BJ (cell line): ENCODE data around the gene UBXN10. TPM values are rescaled to one million over a fixed set of nuclear protein-coding genes. Genes with fewer than 3 reads are reported as not detected.

ENCODE experiments used
- CTCF ChIA-PET: fragments of 350-600 bp; formaldehyde crosslinking; extraction: SDS; loops from one replicate; lab custom pipeline; 2021; ENCODE audit warnings: antibody characterized with exemption, inconsistent platforms; lab: Yijun Ruan, JAX
- POLR2A ChIA-PET: fragments of 300-600 bp; sonication (Branson Sonifier 250); formaldehyde crosslinking; extraction: SDS; loops from one replicate; lab custom pipeline; 2021; ENCODE audit warnings: antibody characterized with exemption; lab: Charles Lee
- DNase-seq: peaks from one replicate; pipeline ENCODE4 v3.0.0-alpha.2; 2011; ENCODE audit warnings: low read depth
- H3K27me3 ChIP-seq: 2 replicates; pipeline ENCODE4 v1.6.0; 2011; ENCODE audit warnings: low read length; ENCODE audit not compliant: control insufficient read depth, insufficient read depth
- H3K36me3 ChIP-seq: 2 replicates; pipeline ENCODE4 v1.5.1; 2011; ENCODE audit warnings: low read length; ENCODE audit not compliant: control insufficient read depth, insufficient read depth
- H3K4me3 ChIP-seq: 2 replicates; pipeline ENCODE4 v1.5.1; 2011; ENCODE audit warnings: low read depth, mild to moderate bottlenecking, control low read depth, low read length
- polyA plus RNA-seq: library from polyadenylated mRNA; depleted of rRNA; stranded (reverse); fragments of >200 nt; gene quantifications from 2 replicates; pipeline ENCODE4 v1.2.3, GENCODE V29; 2011; rRNA removed
- TF ChIP-seq, protein P1 (sequence below): IDR thresholded peaks from 2 replicates; pipeline ENCODE4 v1.5.1; 2011; ENCODE audit warnings: low read depth, mild to moderate bottlenecking, control low read depth, inconsistent platforms, low read length, moderate library complexity; ENCODE audit not compliant: insufficient read depth

Gene UBXN10
- polyA plus RNA-seq, 1 experiment = not detected

GRCh38 chr1:20237646-20238045 is 51.8 kb downstream of the UBXN10 start:
- ChIA-PET POLR2A (no interaction called here), CTCF (no interaction called here)
- no peaks in the 10 kb centered on the region for H3K36me3 ChIP-seq
- H3K4me3 ChIP-seq = no peak overlapping the region
- peaks cover 10% of the 10 kb centered on the region for H3K27me3 ChIP-seq
- no peak for DNase-seq
- TF ChIP-seq, protein P1, sequence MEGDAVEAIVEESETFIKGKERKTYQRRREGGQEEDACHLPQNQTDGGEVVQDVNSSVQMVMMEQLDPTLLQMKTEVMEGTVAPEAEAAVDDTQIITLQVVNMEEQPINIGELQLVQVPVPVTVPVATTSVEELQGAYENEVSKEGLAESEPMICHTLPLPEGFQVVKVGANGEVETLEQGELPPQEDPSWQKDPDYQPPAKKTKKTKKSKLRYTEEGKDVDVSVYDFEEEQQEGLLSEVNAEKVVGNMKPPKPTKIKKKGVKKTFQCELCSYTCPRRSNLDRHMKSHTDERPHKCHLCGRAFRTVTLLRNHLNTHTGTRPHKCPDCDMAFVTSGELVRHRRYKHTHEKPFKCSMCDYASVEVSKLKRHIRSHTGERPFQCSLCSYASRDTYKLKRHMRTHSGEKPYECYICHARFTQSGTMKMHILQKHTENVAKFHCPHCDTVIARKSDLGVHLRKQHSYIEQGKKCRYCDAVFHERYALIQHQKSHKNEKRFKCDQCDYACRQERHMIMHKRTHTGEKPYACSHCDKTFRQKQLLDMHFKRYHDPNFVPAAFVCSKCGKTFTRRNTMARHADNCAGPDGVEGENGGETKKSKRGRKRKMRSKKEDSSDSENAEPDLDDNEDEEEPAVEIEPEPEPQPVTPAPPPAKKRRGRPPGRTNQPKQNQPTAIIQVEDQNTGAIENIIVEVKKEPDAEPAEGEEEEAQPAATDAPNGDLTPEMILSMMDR = no peak

DNA sequence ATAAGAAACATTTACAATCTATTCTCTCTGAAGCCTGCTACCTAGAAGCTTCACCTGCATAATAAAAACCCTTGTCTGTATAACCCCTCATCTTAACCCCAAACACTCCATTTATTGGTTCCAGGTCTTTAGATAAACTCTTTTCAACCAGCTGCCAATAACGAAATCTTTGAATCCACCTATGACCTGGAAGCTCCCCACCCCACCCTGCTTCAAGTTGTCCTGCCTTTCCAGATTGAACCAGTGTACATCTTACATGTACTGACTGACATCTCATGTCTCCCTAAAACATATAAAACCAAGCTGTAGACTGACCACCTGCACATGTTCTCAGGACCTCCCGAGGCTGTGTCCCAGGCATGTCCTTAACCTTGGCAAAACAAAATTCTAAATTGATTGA is 54.1 kb downstream of the UBXN10 start:
- no peak overlapping the region for H3K4me3 ChIP-seq
- no peaks in the 10 kb centered on the region for H3K36me3 ChIP-seq
- TF ChIP-seq, protein P1 = no peak
- POLR2A ChIA-PET = no interaction called here
- CTCF ChIA-PET = interaction anchor here (1.4 kb wide), 1 partner anchor 40 kb away, joined by 3 read pairs; no protein-coding TSS in a partner anchor
- no peak for DNase-seq
- peaks cover 5% of the 10 kb centered on the region; the same call in 1 of the 2 replicates for H3K27me3 ChIP-seq

GRCh38 chr1:20242890-20243479 is 57.1 kb downstream of the UBXN10 start:
- TF ChIP-seq, protein P1 = no peak
- CTCF ChIA-PET = no interaction called here

More at GRCh38 chr1:20242890-20243479, 57.1 kb downstream of the UBXN10 start:
- Histone ChIP-seq H3K4me3 (no peak overlapping the region), H3K36me3 (no peaks in the 10 kb centered on the region), H3K27me3 (no peaks in the 10 kb centered on the region)
- no peak for DNase-seq
- POLR2A ChIA-PET = no interaction called here

Other genes with a start within 250 kb of the UBXN10 start
- gene PLA2G2A, start 206.5 kb upstream of the UBXN10 start, polyA plus RNA-seq = not detected in 2 replicates
- not detected in 2 replicates for gene PLA2G5, start 115.9 kb upstream of the UBXN10 start, polyA plus RNA-seq
- not detected in 2 replicates for gene PLA2G2D, start 66.6 kb upstream of the UBXN10 start, polyA plus RNA-seq
- not detected in 2 replicates for gene PLA2G2F, start 46.8 kb upstream of the UBXN10 start, polyA plus RNA-seq
- gene PLA2G2C, start 422 bp downstream of the UBXN10 start, polyA plus RNA-seq = not detected in 2 replicates
- not detected in 2 replicates for gene VWA5B1, start 104.8 kb downstream of the UBXN10 start, polyA plus RNA-seq